ENCODE data around the gene TSPAN14.
"Not testable (repeated sequence)": the region's sequence is repeated elsewhere in the genome, so short reads cannot be mapped to it uniquely, and the experiment has no call there.

The TSPAN14 gene

DNA sequence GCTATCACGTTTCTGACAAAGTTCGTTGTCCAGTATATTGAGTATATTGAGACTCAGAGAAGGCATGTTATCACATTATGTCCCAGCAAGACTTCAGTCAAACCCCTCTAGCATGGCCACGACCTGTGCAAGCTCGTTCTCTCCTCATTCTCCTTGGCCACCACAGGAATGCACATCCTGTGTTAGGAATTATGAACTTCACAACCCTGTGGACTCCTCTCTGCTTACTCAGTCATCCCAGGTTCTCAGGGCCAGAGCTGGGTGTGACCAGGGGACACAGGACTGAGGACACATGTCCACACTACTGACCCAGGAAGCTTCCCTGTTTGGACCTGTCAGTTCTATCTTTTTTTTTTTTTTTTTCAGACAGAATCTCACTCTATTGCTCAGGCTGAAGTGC is 87.9 kb downstream of the TSPAN14 start:
- DNase-seq (ENCODE audit: low read depth) = peak; percentile 57

DNA sequence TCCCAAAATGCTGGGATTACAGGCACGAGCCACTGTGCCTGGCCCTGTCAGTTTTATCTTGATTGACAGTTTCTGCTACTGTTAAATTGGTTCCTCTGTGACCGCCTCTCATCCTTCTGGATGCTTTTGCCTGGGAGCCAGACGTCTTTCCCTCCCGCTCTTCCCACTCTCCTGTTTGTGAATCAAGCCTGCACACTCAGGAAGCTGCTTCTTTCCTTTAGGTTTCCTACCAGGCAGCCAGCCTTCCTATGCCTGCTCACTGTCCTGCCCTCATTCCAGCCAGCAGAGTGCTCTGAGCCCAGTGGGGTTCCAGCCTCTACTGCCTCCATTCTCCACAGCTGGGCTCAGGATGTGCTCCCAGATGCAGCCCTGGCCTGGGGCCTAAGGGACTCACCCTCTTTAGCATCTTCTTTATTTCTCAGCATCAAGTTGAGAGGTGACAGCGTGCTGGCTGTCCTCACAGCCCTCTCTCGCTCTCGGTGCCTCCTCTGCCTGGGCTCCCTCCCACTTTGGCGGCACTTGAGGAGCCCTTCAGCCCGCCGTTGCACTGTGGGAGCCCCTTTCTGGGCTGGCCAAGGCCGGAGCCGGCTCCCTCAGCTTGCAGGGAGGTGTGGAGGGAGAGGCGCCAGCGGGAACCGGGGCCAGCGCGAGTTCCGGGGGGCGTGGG is 88.7 kb downstream of the TSPAN14 start:
- no peak for DNase-seq (ENCODE audit: low read depth)

DNA sequence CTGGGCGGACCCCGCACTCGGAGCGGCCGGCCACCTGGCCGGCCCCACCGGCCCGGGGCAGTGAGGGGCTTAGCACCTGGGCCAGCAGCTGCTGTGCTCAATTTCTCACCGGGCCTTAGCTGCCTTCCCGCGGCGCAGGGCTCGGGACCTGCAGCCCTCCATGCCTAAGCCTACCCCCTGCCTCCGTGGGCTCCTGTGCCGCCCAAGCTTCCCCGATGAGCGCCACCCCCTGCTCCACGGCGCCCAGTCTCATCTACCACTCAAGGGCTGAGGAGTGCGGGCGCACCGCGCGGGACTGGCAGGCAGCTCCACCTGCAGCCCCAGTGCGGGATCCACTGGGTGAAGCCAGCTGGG is 89.2 kb downstream of the TSPAN14 start:
- DNase-seq (ENCODE audit: low read depth) = not testable (repeated sequence)

- no peak for DNase-seq (ENCODE audit: low read depth)
These were observed 90.3 kb downstream of the TSPAN14 start for GRCh38 chr10:80544316-80544953.

DNA sequence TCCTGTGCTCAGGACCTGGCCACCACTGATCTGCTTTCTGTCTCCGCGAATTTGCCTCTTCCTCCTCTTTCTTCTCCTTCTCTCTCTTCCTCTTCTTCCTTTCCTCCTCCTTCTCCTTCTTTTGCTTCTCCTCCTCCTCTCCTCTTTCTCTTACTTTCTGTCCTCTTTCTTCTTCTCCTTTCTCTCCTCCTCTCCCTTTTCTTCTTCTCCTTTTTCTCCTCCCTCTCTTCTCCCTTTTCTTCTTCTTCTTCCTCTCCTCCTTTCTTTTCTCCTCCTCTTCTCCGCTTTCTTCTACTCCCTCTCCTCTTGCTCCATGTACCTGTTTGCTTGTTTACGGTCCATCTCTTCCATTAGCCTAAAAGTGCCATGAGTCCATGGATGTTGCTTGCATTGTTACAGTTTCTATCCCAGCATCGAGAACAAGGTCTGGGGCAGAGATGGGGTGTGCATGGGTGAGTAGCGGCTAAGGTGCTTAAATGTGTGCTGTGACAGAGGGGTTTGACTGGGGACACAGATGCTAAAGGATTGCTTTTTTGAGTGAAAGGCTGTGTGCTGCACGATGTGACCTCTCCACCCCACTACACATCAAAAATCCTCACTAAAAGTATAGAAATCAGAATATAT is 91.3 kb downstream of the TSPAN14 start:
- no peak for DNase-seq (ENCODE audit: low read depth)

DNA sequence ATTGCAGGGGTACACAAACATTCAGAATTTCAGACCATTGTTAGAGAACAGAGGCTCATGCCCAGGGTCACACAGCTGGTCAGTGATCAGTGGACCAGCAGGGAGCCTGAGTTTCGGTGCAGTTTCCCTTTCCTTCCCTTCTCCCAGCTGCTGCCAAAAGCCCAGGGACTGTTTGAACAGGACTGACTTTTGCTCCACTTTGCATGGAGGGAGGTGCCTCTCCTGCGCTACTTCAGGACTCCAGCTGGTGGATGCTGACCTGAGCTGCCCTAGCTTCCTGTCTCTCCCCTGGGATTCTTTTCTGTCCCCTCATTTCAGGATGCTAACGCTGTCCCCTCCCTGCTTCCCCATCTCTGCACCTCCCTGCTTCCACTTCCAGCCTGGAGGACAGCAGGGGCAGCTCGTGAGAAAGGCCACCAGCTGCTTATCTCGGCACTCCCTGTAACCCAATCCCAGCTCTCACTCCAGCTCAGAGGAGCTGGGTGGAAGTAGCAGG is 98.1 kb downstream of the TSPAN14 start:
- no peak for DNase-seq (ENCODE audit: low read depth)

- no peak for DNase-seq (ENCODE audit: low read depth)
These were observed 99.3 kb downstream of the TSPAN14 start for GRCh38 chr10:80553436-80553835.

- DNase-seq (ENCODE audit: low read depth) = no peak
These were observed 99.9 kb downstream of the TSPAN14 start for GRCh38 chr10:80554050-80554449.

- DNase-seq (ENCODE audit: low read depth) = no peak
These were observed 101.3 kb downstream of the TSPAN14 start for GRCh38 chr10:80555415-80555814.

- DNase-seq (ENCODE audit: low read depth) = no peak
These were observed 107.8 kb downstream of the TSPAN14 start for GRCh38 chr10:80561950-80562349.

- DNase-seq (ENCODE audit: low read depth) = no peak
These were observed 113.2 kb downstream of the TSPAN14 start for GRCh38 chr10:80567292-80567691.

DNA sequence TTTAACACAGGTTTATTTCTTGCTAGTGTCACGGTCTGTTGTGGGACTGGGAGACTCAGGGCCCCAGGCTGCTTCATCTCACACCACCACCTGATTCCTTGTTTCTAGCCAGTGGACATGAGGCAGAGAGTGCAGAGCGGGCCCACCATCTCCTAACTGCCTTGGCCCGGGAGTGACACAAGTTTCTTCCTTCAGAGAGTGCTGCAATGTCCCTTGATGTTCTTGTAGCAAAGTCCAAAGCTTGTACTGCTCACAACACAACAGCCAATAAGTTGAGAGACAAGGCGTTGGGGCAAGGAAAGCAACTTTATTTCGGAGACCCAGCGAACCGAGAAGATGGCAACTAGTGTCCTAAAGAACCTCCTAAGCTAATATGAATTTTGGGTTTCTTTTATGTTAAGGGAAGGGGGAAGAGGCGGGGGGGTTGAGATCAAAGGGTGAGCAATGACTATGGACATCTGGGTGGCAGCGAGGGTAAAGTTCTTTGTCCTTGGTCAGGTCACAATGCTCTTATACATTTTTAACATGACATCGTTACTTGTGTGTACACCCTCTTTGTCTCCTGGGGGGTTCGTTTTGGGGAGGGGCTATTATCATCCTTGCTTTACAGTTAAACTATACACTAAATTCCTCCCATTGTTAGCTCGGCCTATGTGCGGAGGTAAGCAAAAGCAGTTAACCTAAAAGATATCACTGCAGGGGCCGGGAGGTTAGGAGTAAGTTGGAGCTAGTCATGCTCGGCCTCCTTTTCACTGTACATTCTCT is 115.2 kb downstream of the TSPAN14 start:
- no peak for DNase-seq (ENCODE audit: low read depth)

DNA sequence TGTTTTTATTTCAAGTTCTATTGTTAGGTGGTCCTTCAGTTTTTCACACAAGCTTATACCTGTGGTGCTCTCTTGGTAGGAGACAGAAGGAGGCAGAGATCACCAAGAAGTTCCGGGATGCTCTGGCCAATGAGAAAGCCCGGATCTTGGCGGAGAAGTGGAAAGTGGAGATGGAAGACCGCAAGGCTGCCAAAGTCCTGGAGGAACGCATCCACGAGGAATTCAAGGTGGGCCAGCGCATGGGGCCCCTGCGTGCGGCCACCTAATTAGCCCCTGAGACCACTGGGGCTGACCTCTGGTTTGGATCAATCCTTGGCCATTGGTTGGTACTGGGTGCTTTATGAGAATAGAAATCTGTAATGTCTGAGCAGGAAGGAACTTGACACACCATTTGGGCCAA is 117.2 kb downstream of the TSPAN14 start:
- DNase-seq (ENCODE audit: low read depth) = no peak

- no peak for DNase-seq (ENCODE audit: low read depth)
These were observed 125.2 kb downstream of the TSPAN14 start for GRCh38 chr10:80579181-80579763.

DNA sequence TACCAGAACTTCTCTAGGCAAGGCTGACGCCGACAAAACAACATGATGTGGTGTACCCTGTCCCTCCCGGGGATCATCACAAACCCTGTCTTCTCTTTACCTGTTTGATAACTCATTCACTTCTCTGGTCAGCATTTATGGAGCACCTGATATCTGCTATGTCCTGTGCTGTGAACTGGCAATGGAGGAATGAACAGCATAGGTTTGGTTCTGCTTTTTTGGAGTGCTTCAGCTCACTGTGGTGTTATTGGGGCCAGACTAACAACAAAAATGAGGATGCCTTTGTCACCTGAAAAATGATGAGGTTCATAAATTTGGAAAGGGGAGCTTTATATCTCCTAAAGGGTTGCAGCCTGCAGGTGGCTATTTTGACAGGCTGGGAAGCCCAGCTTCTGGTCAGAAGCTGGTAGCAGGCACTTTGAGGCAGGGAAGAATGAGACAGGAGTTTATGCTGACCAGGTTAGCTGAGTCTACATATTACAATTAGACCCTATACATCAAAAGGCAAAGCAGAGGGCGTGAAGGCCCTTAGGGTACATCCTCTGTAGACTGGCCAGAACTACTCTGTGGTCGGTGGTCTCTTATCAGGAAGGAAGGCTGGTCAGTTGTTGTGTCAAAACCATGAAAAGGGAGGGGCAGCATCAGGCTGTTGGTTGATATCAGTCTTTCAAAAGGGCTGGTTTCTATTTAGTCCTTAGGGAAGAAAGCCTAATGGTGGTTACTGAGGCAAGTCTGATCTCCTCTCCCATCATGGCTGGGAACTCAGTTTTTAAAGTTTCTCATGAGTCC is 125.9 kb downstream of the TSPAN14 start:
- DNase-seq (ENCODE audit: low read depth) = no peak

DNA sequence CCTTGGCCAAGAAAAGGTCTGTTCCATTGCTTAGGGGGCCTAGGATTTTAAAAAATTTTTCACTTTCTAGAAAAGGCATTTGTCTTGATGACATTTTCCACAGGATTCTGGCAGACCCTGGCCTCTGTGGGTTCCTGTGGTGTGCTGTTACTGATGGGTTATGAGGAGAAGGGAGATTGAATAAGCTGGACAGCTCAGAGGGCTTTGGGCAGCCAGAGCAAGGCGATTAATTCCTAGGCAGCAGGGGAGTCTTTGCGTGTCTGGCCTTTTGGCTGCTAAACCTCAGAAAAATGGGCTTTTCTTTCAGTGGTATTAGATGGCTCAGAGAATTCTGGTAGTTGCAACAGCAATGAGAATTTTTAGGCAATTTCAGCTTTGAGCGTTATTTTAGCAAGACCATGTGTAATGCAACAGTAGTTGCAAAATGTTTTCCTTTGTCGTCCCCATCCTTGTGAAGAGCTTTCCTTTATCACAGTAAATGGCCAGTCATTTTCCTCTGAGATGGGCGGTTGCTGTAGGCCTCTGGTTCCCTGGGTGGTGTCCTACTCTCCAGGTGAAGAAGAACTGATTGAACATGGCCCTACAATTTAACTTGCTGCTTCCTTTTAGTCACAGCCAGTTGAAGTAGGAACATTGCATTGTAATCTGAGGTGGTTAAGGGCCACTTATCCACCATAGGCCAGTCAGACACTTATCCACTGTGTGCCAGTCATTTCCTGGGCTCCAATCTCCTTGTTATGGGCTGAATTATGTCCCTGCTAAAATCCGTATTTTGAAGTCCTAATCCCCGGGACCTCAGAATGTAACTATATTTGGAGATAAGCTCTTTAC is 126.7 kb downstream of the TSPAN14 start:
- DNase-seq (ENCODE audit: low read depth) = no peak

DNA sequence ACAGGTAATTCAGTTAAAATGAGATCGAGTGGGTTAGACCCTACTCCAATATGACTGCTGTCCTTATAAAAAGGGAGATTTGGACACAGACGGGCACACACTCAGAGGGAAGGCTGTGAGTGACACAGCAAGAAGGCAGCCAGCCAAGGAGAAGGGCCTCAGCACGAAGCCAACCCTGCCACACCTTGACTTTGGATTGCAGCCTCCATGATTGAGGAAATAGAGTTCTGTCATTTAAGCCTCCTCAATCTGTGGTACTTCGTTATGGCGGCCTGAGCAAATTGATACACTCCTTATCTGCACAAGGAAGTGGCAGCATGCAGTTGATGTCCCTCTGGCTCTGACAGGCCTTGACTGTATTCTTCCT is 127.3 kb downstream of the TSPAN14 start:
- no peak for DNase-seq (ENCODE audit: low read depth)

GRCh38 chr10:80582286-80582960 is 128.3 kb downstream of the TSPAN14 start:
- no peak for DNase-seq (ENCODE audit: low read depth)

Measured in EH (cell line).